ENCODE data around the gene CAMK2N2.

CAMK2N2 gene

DNA sequence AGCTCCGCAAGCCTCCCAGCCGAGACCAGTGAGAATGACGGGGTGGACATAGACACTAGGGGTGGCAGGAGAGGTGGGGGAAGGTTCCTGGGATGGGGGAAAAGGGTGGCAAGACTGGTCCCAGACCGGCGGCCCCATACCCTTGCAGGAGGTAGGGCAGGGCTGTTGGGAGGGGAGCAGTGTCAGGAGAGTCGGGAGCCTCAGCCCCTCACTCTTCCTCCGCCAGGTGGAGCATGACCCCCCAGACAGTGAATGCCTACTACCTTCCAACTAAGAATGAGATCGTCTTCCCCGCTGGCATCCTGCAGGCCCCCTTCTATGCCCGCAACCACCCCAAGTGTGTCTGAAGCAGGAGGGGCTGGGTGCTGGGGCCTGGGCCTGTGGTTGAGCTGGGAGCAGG is 29.0 kb upstream of the CAMK2N2 start:
- no peak overlapping the region for H3K4me3 ChIP-seq (ENCODE audit: low read length)
- no peak for TF ChIP-seq CTCF (IDR thresholded peaks at IDR 0.05; ENCODE audit: insufficient read depth, low read depth, low read length, missing control alignments)
- DNase-seq (ENCODE audit: low read depth): no peak

GRCh38 chr3:184289426-184289938 is 28.1 kb upstream of the CAMK2N2 start:
- DNase-seq (ENCODE audit: low read depth): peak; percentile 66
- peak; percentile 67 for TF ChIP-seq CTCF (IDR thresholded peaks at IDR 0.05; ENCODE audit: insufficient read depth, low read depth, low read length, missing control alignments)

DNA sequence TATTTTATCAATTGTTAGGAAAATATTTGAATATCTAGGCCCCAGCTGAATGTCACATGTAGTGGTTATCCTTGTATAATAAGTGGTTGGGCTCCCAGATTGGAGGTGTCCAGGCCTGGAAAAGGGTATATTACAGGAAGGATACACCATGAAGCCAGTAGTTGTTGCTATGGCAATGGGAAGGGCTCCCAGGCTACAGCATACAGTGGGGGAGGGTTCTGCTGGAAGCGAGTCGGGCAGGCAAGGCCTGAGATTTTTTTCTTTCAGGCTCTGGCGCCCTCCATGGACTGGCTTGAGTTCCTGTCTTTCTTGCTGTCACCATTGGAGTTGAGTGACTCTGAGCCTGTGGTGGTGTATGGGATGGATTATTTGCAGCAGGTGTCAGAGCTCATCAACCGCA is 23.3 kb upstream of the CAMK2N2 start:
- peak; percentile 52 for TF ChIP-seq CTCF (IDR thresholded peaks at IDR 0.05; ENCODE audit: insufficient read depth, low read depth, low read length, missing control alignments)
- no peak overlapping the region for H3K4me3 ChIP-seq (ENCODE audit: low read length)
- DNase-seq (ENCODE audit: low read depth): peak; percentile 73

More at GRCh38 chr3:184289426-184289938, 28.1 kb upstream of the CAMK2N2 start:
- no peak overlapping the region for H3K4me3 ChIP-seq (ENCODE audit: low read length)

DNA sequence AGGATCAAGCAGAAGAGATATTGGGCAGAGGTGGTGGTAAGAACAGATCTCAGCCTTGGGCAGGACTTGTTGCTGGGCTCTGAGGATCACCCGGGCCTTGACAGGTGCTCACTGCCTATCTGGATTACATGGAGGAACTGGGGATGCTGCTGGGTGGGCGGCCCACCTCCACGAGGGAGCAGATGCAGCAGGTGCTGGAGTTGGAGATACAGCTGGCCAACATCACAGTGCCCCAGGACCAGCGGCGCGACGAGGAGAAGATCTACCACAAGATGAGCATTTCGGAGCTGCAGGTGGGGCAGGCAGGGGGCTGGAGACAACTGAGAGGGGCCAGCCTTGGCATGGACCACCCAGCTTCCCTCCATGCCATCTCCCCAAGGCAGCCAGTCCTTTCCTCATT is 22.3 kb upstream of the CAMK2N2 start:
- H3K4me3 ChIP-seq (ENCODE audit: low read length): no peak overlapping the region
- no peak for TF ChIP-seq CTCF (IDR thresholded peaks at IDR 0.05; ENCODE audit: insufficient read depth, low read depth, low read length, missing control alignments)
- no peak for DNase-seq (ENCODE audit: low read depth)

GRCh38 chr3:184282941-184283340 is 21.6 kb upstream of the CAMK2N2 start:
- DNase-seq (ENCODE audit: low read depth): no peak
- TF ChIP-seq CTCF (IDR thresholded peaks at IDR 0.05; ENCODE audit: insufficient read depth, low read depth, low read length, missing control alignments): no peak

GRCh38 chr3:184277366-184277765 is 16.0 kb upstream of the CAMK2N2 start:
- DNase-seq (ENCODE audit: low read depth): no peak
- no peak for TF ChIP-seq CTCF (IDR thresholded peaks at IDR 0.05; ENCODE audit: insufficient read depth, low read depth, low read length, missing control alignments)
- H3K4me3 ChIP-seq (ENCODE audit: low read length): no peak overlapping the region

More at GRCh38 chr3:184282941-184283340, 21.6 kb upstream of the CAMK2N2 start:
- no peak overlapping the region for H3K4me3 ChIP-seq (ENCODE audit: low read length)
